GM21786 (cell line): ENCODE measurements around the gene AIRE.
"Not testable (repeated sequence)": the region's sequence is repeated elsewhere in the genome, so short reads cannot be mapped to it uniquely, and the experiment has no call there.

ENCODE experiments used
- ATAC-seq: cut with Tn5 transposase; IDR thresholded peaks from one replicate; pipeline ENCODE4 v1.9.1; 2021; ENCODE audit not compliant: unreplicated experiment

Gene AIRE

GRCh38 chr21:44265734-44266270 is 19.9 kb upstream of the AIRE start:
- no peak for ATAC-seq

DNA sequence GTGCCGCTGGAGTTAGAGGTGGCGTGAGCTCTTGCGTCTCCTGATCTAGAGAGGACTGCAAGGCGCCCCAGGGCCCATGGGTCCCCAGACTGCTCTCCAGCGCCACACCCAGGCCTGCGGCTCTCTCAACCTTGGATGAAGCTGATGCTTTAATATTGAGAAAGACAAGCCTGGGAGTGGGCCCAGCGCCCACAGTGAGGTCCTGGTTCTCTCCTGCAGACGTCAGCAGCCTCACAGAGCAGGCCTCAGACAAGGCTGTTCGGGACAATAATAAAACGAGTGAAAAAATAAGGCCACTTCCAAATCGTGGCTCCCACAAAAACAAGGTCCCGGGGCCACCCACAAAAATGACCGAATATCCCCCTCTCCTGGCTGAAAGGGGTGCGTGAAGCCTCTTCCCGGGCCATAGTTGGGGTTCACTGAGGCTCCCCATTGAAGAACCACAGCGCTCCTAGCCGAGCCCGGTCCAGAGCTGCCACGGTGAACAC is 18.0 kb upstream of the AIRE start:
- no peak for ATAC-seq

DNA sequence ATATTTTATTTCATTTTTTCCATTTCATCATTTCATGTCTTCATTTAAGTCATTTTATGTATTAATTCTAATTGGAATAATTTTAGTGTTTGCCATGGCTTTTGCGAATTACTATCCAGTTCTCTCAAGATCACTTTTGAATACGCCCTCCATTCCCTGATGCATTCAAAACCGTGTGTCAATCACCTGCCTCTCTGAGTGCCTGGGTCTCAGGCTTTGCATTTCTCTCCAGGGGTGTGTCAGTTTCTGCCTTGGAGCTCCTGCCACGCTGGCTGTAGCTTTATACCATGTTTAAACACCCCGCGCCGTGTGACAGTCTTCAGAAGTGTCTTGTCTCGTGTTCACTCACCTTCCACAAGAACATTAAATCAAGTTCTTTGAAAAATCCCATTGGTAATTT is 16.6 kb upstream of the AIRE start:
- ATAC-seq: no peak

DNA sequence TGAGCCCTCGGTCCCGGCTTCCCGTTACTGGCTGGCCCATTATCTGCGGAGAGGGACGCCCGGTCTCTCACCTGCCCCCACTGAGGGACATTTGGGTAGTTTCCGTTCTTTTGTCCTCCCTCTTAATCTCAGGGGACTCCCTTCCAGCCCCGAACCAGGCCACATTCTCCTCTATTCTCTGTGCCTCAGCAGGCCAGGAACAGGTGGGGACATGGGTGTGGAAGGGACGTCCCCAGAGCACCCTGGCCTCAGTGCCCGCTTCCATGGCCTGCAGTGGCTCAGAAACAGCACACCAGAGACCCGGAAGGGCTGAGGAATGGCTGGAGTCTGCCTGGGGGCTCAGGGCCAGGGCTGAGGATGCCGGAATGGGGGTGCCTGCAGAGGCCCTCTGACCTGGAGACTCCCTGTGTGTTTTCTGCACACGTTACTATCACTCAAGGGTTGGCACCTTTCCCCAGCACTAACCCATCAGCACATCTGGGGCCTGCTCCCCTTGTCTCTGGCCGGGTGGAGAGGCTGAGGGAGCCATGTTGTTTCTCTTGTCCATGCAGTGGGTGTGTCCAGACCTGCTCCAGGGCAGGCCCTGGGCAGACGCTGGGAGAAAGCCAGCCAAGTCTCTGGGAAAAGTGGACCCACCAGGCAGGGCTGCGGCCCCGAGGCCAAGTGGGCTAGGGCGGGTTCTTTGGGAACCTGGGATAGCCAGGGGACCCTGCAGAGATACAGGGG is 14.0 kb upstream of the AIRE start:
- ATAC-seq: no peak

GRCh38 chr21:44272284-44272858 is 13.3 kb upstream of the AIRE start:
- no peak for ATAC-seq

DNA sequence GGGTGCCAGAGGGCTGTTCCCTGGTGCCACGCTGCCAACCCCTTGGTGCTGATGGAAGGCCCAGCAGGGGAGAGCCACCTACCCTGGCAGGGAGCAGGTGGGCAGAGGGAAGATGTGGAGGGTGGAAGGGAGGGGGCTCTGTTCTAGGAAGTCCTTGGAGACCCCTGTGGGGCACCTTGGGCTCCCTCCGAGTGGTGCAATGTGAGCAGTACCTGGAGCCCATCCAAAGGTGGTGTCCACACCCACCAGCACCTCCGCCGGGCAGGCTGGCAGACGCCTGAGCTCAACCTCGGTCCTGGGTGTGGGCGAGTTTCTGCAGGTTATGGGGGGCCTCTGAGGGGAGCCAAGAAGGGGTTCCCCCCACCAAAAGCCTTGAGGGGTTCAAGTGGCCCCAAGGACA is 12.6 kb upstream of the AIRE start:
- no peak for ATAC-seq

DNA sequence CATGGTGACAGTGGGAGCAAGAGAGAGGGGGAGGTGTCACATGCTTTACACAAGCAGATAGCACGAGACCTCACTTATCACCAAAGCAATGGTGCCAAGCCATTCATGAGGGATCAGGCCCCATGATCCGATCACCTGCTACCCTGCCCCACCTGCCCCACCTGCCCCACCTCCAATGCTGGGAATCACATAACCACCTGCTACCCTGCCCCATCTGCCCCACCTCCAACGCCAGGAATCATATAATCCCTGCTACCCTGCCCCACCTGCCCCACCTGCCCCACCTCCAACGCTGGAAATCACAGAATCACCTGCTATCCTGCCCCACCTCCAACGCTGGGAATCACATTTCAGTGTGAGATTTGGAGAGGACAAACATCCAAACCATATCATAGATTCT is 10.6 kb upstream of the AIRE start:
- ATAC-seq: no peak

DNA sequence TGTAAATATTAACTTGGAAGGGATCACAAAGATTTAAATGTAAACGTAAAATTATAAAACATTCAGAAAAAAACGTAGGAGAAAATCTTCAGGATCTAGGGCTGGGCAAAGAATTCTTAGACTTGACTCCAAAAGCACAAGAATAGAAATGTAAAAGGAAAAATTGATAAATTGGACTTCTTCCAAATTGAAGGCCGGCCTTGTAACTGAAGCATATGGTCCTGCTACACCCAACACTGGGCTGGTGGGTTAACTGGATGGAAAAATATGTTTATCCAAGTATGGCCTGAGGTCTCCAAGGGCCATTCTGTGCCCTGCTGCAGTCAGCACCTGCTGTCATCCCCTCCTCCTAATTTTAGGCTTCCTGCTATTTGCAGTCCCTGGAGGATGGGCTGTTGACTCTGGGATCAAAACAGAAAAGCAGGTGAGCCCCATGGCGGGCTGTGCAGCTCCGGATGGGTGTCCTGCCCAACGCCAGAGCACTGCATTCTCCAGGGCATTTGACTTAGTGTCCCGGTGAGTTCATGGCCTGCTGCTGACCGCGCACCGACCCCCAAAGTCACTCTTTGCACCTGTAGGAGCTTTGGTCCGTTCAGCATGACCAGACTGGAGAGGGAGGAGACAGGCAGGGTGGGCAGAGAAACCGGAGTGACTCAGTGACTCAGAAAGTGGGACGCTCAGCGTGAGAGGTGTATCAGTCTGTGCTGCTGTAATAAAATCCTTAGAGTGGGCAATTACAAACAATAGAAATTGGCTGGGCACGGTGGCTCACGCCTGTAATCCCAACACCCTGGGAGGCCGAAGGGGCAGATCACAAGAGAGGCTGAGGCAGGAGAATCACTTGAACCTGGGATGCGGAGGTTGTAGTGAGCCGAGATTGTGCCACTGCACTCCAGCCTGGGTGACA is 6.1 kb upstream of the AIRE start:
- no peak for ATAC-seq

GRCh38 chr21:44281801-44282200 is 3.9 kb upstream of the AIRE start:
- no peak for ATAC-seq

GRCh38 chr21:44282370-44282769 is 3.3 kb upstream of the AIRE start:
- no peak for ATAC-seq

DNA sequence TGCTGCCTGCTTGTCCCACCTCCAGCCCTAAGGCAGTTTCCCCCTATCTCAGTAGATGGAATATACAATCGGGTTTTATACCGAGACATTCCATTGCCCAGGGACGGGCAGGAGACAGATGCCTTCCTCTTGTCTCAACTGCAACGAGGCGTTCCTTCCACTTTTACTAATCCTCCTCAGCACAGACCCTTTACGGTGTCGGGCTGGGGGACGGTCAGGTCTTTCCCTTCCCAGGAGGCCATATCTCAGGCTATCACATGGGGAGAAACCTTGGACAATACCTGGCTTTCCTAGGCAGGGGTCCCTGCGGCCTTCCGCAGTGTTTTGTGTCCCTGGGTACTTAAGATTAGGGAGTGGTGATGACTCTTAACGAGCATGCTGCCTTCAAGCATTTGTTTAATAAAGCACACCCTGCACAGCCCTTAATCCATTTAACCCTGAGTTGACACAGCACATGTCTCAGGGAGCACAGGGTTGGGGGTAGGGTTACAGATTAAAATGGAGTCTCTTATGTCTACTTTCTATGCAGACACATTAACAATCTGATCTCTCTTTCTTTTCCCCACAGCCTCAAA is 2.4 kb upstream of the AIRE start:
- ATAC-seq: not testable (repeated sequence)

DNA sequence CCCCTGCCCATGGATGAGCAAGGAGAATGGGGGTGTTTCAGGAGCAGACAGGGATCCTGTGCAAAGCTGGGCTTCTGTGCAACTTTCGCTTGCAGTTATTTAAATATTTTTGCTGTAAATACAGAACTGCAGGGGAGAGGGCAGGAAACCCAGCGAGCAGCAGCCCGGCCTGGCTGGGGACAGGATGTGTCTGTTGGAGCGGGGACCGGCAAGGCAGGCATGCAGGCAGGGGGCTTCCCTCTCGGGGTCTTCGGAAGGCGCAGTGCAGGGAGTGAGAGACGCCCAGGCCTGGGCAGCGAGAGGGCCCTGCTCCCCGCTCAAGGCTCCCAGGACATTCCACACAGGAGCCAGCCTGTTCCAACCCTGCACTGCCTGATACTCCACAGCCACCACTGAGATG is 1.7 kb upstream of the AIRE start:
- ATAC-seq: no peak

GRCh38 chr21:44286086-44286715 is 525 bp downstream of the AIRE start:
- ATAC-seq: no peak

- ATAC-seq: no peak
Observed at GRCh38 chr21:44286716-44287632, 1.3 kb downstream of the AIRE start.

- ATAC-seq: no peak
Observed at GRCh38 chr21:44288251-44289110, 2.8 kb downstream of the AIRE start.

- ATAC-seq: no peak
Observed at GRCh38 chr21:44289381-44290010, 3.8 kb downstream of the AIRE start.

DNA sequence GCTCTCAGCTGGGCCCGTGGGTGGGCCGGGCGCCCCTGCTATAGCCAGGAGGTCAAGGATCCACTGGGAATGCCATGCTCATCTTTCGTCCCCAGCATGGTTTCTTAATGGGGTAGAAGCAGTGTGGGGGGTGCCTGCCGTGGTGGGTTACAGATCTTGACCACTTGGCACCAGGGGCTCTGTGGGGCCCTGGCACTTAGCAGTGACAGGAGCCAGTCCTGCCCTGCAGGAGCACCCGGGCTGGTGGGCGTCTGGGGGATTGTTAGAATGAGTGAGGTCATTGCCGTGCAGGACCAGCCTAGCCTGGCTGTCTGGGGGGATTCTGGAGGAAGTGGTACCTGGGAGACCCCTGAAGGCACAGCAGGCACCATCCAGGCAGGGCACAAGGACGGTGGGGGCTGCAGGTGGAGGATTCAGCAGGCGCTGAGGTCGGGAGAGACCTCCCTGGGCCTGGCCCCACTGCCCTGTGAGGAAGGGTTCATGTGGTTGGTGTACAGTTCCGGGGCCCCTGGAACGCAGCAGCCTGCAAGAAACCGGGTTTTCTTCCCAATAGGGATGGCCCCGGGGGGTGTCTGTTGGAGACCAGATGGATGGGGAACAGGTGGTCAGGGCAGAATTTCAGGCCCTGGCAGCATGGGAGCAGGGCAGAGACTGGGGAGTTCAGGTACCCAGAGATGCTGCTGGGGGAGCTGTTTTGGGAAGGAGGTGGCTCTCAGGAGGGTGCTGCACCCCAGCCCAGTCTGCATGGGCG is 4.8 kb downstream of the AIRE start:
- no peak for ATAC-seq
